ENCODE results near the gene STOX1. TPM values are rescaled to one million over a fixed set of nuclear protein-coding genes. Genes with fewer than 3 reads are reported as not detected.
"Not testable (repeated sequence)": the region's sequence is repeated elsewhere in the genome, so short reads cannot be mapped to it uniquely, and the experiment has no call there.

STOX1 gene
- total and polyA plus RNA-seq, 10 donors: 0.11 to 2.2 (median 0.38) TPM; not detected in 1

DNA sequence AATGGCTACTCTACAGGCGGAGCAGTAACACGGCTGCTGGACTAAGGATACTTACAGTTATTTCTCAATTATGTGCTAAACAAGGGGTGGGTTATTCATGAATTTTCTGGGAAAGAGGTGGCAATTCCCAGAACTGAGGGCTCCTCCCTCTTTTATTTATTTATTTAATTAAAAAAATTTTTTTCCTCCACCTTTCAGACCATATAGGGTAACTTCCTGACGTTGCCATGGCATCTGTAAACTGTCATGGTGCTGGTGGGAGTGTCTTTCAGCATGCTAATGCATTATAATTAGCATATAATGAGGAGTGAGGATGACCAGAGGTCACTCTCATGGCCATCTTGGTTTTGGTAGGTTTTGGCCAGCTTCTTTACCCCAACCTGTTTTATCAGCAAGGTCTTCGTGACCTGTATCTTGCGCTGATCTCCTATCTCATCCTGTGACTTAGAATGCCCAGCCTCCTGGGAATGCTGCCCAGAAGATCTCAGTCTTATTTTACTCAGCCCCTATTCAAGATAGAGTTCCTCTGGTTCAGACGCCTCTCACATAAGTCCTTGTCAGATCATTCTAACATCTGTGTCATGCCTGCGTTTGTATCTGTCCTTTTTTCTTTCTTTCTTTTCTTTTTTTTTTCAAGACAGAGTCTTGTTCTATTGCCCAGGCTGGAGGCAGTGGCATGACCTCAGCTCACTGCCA lies 15.9 kb upstream of the STOX1 start:
- Histone ChIP-seq H3K36me3 (no peaks in the 10 kb centered on the region), H3K4me3 (no peak overlapping the region), H3K9me3 (no peaks in the 10 kb centered on the region), H3K27ac (no peak overlapping the region), H3K4me1 (no peaks in the 10 kb centered on the region), H3K27me3 (replicated peaks in 1 of 7) (no peaks in the 10 kb centered on the region)
- intact Hi-C loops (cut with DNase I; ENCODE audit: low total_unique reads): no loop called here
- DNase-seq: no peak
- WGBS, 5 donors: 80 to 91% (median 85%) methylated on average over 7 of the region's 7 CpGs
- TF ChIP-seq POLR2AphosphoS5 (IDR thresholded peaks at IDR 0.05): no peak
- TF ChIP-seq POLR2A (IDR thresholded peaks at IDR 0.05): no peak
- TF ChIP-seq, protein P1, sequence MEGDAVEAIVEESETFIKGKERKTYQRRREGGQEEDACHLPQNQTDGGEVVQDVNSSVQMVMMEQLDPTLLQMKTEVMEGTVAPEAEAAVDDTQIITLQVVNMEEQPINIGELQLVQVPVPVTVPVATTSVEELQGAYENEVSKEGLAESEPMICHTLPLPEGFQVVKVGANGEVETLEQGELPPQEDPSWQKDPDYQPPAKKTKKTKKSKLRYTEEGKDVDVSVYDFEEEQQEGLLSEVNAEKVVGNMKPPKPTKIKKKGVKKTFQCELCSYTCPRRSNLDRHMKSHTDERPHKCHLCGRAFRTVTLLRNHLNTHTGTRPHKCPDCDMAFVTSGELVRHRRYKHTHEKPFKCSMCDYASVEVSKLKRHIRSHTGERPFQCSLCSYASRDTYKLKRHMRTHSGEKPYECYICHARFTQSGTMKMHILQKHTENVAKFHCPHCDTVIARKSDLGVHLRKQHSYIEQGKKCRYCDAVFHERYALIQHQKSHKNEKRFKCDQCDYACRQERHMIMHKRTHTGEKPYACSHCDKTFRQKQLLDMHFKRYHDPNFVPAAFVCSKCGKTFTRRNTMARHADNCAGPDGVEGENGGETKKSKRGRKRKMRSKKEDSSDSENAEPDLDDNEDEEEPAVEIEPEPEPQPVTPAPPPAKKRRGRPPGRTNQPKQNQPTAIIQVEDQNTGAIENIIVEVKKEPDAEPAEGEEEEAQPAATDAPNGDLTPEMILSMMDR (IDR thresholded peaks at IDR 0.05 in 8 of 11, conservative IDR thresholded peaks at IDR 0.05 in 3 of 11): no peak

- Histone ChIP-seq H3K9me3 (no peaks in the 10 kb centered on the region), H3K4me3 (no peak overlapping the region), H3K36me3 (no peaks in the 10 kb centered on the region), H3K27ac (no peak overlapping the region), H3K27me3 (replicated peaks in 1 of 7) (no peaks in the 10 kb centered on the region), H3K4me1 (no peaks in the 10 kb centered on the region)
- 81 to 94% (median 90%) methylated on average over 3 to 4 of the region's 4 CpGs for WGBS, 5 donors
- no peak for DNase-seq
- TF ChIP-seq POLR2A (IDR thresholded peaks at IDR 0.05) (no peak), POLR2AphosphoS5 (IDR thresholded peaks at IDR 0.05) (no peak)
- TF ChIP-seq, protein P1 (IDR thresholded peaks at IDR 0.05 in 8 of 11, conservative IDR thresholded peaks at IDR 0.05 in 3 of 11): no peak
- intact Hi-C loops (cut with DNase I; ENCODE audit: low total_unique reads): no loop called here
Measured at GRCh38 chr10:68812420-68812819, 14.9 kb upstream of the STOX1 start.

- Histone ChIP-seq H3K9me3 (no peaks in the 10 kb centered on the region), H3K27me3 (replicated peaks in 1 of 7) (no peaks in the 10 kb centered on the region), H3K4me1 (no peaks in the 10 kb centered on the region), H3K36me3 (no peaks in the 10 kb centered on the region), H3K4me3 (no peak overlapping the region), H3K27ac (no peak overlapping the region)
- TF ChIP-seq, protein P1 (IDR thresholded peaks at IDR 0.05 in 8 of 11, conservative IDR thresholded peaks at IDR 0.05 in 3 of 11): no peak
- intact Hi-C loops (cut with DNase I; ENCODE audit: low total_unique reads): no loop called here
- DNase-seq: no peak
Measured at GRCh38 chr10:68813559-68813958, 13.8 kb upstream of the STOX1 start.

GRCh38 chr10:68816796-68817412 lies 10.4 kb upstream of the STOX1 start:
- no peak overlapping the region for H3K27ac ChIP-seq
- no peak overlapping the region for H3K4me3 ChIP-seq
- intact Hi-C loops (cut with DNase I; ENCODE audit: low total_unique reads): no loop called here
- DNase-seq: no peak
- H3K36me3 ChIP-seq: no peaks in the 10 kb centered on the region
- no peaks in the 10 kb centered on the region for H3K4me1 ChIP-seq
- no peak for TF ChIP-seq POLR2AphosphoS5 (IDR thresholded peaks at IDR 0.05)
- TF ChIP-seq POLR2A (IDR thresholded peaks at IDR 0.05): no peak
- TF ChIP-seq, protein P1 (IDR thresholded peaks at IDR 0.05 in 8 of 11, conservative IDR thresholded peaks at IDR 0.05 in 3 of 11): no peak
- H3K27me3 ChIP-seq (replicated peaks in 1 of 7): no peaks in the 10 kb centered on the region
- H3K9me3 ChIP-seq: no peaks in the 10 kb centered on the region
- 63 to 69% (median 67%) methylated on average over 4 of the region's 4 CpGs for WGBS, 5 donors

DNA sequence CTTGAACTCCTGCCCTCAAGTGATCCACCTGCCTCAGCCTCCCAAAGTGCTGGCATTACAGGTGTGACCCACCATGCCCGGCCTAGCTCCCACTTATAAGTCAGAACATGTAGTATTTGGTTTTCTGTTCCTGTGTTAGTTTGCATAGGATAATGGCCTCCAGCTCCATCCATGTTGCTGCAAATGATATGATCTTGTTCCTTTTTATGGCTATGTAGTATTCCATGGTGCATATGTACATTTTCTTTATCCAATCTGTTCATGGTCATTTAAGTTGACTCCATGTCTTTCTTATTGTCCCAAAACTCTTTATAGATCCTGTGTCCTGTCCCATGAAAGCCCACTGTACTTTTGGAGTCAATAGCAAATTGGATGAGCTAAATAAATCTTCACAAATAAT lies 7.0 kb upstream of the STOX1 start:
- H3K4me3 ChIP-seq; H3K27me3 ChIP-seq (replicated peaks in 1 of 7); DNase-seq; intact Hi-C loops (cut with DNase I; ENCODE audit: low total_unique reads); H3K9me3 ChIP-seq; H3K4me1 ChIP-seq; H3K27ac ChIP-seq; H3K36me3 ChIP-seq: not testable (repeated sequence)
- 85 to 95% (median 93%) methylated on average over 1 of the region's 1 CpG for WGBS, 5 donors

DNA sequence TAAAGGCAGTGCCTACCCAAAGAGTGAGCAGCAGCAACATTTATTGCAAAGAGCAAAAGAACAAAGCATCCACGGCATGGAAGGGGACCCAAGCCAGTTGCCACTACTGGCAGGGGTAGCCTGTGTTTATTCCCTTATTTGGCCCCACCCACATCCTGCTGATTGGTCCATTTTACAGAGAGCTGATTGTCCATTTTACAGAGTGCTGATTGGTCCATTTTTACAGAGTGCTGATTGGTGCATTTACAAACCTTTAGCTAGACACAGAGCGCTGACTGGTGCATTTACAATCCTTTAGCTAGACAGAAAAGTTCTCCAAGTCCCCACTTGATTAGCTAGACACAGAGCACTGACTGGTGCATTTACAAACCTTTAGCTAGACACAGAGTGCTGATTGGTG lies 4.7 kb upstream of the STOX1 start:
- H3K27ac ChIP-seq; H3K9me3 ChIP-seq; H3K36me3 ChIP-seq; intact Hi-C loops (cut with DNase I; ENCODE audit: low total_unique reads); DNase-seq; H3K4me3 ChIP-seq: not testable (repeated sequence)
- WGBS, 5 donors: 90 to 98% (median 96%) methylated on average over 2 of the region's 2 CpGs
- H3K27me3 ChIP-seq (replicated peaks in 1 of 7): peaks cover 0 to 24% (median 0%) of the 10 kb centered on the region in 7 donors
- peaks cover 0 to 11% (median 10%) of the 10 kb centered on the region in 6 donors for H3K4me1 ChIP-seq

DNA sequence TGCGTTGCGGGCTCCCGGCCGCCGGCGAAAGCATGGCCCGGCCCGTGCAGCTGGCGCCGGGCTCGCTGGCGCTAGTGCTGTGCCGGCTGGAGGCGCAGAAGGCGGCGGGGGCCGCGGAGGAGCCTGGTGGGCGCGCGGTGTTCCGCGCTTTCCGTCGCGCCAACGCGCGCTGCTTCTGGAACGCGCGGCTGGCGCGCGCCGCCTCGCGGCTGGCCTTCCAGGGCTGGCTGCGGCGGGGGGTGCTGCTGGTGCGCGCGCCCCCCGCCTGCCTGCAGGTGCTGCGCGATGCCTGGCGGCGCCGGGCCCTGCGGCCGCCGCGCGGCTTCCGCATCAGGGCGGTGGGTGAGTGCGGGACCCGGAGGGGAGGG lies 245 bp downstream of the STOX1 start:
- WGBS, 5 donors: 0% methylated on average over 1 to 17 of the region's 58 CpGs; no CpG with 5 or more reads in 1 of the 5 donors
- H3K4me1 ChIP-seq: peaks cover 0 to 18% (median 14%) of the 10 kb centered on the region in 6 donors
- H3K9me3 ChIP-seq; H3K27ac ChIP-seq; intact Hi-C loops (cut with DNase I; ENCODE audit: low total_unique reads); H3K36me3 ChIP-seq; DNase-seq: not testable (repeated sequence)
- H3K4me3 ChIP-seq: peak overlapping the region; percentile 40 to 82 (median 54)
- peaks cover 0 to 39% (median 0%) of the 10 kb centered on the region in 7 donors for H3K27me3 ChIP-seq (replicated peaks in 1 of 7)

Measured in spleen (tissue), 11 donors.